Activated naive CD4-positive, alpha-beta T cell treated with anti-CD3 and anti-CD28 coated beads for 36 hours (primary cell): ENCODE results near the gene PRKRA. TPM values are rescaled to one million over a fixed set of nuclear protein-coding genes. Genes with fewer than 3 reads are reported as not detected.
A peak's percentile ranks its signal among the peaks of the same experiment; 100 is the strongest.
"Not testable (repeated sequence)": the region's sequence is repeated elsewhere in the genome, so short reads cannot be mapped to it uniquely, and the experiment has no call there.

Source experiments
- CTCF ChIA-PET: fragments of 350-600 bp; sonication (Branson Sonifier 250); formaldehyde crosslinking; loops from one replicate; lab custom pipeline; 2021; ENCODE audit warnings: antibody characterized with exemption; lab: Charles Lee
- DNase-seq: peaks from one replicate; pipeline ENCODE4 v3.0.0-alpha.2; 2020
- H3K27ac Mint-ChIP-seq: one replicate; pipeline ENCODE4 v1.8.0; 2021; ENCODE audit warnings: mild to moderate bottlenecking, mixed read lengths
- H3K27me3 Mint-ChIP-seq: one replicate; pipeline ENCODE4 v1.8.0; 2021; ENCODE audit warnings: low read depth, mixed read lengths
- H3K36me3 Mint-ChIP-seq: one replicate; pipeline ENCODE4 v1.8.0; 2021; ENCODE audit warnings: low read depth, mixed read lengths
- H3K4me1 Mint-ChIP-seq: one replicate; pipeline ENCODE4 v1.8.0; 2021; ENCODE audit warnings: low read depth, mixed read lengths
- H3K4me3 Mint-ChIP-seq: one replicate; pipeline ENCODE4 v1.8.0; 2021; ENCODE audit warnings: mild to moderate bottlenecking, moderate library complexity, mixed read lengths
- H3K9me3 Mint-ChIP-seq: one replicate; pipeline ENCODE4 v1.8.0; 2021; ENCODE audit warnings: mixed read lengths
- intact Hi-C: fragments of 100-400 bp; cut with micrococcal nuclease; formaldehyde crosslinking; loops from one replicate; pipeline ENCODE4 v1.15.1; 2023
- total RNA-seq, 2 experiments: library from RNA; stranded (reverse); gene quantifications; one replicate each; pipeline ENCODE4 v1.2.3, GENCODE V29; 2021

The PRKRA gene
- total RNA-seq, 2 experiments from 2014 or later = 78.2 to 82.9 TPM

GRCh38 chr2:178479275-178479616 is 28.3 kb upstream of the PRKRA start:
- CTCF ChIA-PET = interaction anchor here (1.4 kb wide), 1 partner anchor 44 kb away, joined by 3 read pairs; no protein-coding TSS in a partner anchor

DNA sequence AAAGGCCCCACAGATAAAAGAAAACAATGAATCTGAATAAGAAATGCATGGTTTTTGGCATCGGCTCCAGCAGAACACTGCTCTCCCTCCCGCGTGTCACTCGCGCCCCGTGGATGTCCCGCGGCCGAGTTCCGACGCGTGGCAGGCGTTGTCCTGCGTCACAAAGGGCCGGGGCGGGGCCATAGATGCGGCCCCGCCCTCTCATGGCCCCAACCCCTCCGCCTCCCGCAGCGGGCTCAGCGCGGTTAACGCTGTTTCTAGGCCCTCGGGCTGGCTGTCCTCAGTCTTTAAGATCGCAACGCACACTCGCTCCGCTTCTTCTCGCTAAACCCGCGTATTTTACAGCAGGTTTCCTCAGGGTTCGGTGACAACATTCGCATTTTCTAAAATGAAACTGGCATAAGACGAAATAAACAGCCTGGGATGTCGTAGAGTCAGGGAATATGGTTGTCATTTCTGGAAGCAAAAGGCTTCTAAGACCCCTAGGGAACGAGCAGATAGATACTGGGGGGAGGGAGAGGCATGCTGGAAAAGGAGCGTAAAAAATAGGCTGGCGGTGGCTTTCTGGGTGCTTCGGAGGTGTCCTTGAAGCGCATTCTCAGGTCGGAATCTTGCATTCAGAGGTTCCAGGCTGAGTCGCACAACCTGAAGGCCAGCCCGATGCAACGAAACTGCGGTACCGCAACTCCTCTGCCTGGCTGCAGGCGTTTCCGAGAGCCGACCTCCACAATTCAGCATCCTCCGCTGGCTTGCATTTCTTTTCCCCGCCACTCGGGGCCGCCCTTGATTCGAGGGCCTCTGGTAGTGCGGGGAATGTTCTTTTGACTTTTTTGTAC is 27.7 kb upstream of the PRKRA start, which contains the start of gene FKBP7:
TSS of gene FKBP7 (minus strand) at position 162 of the 836 bp plus-strand sequence. CDS start at position 61, 101 bp downstream.
- peaks cover 5% of the 10 kb centered on the region for H3K36me3 Mint-ChIP-seq
- H3K9me3 Mint-ChIP-seq = no peaks in the 10 kb centered on the region
- H3K4me3 Mint-ChIP-seq = peak within 1 kb of the TSS; percentile 96
- CTCF ChIA-PET = no interaction called here
- H3K27me3 Mint-ChIP-seq = no peaks in the 10 kb centered on the region
- H3K4me1 Mint-ChIP-seq = peaks cover 41% of the 10 kb centered on the region
- intact Hi-C loops = loop anchor here (1.0 to 10.0 kb wide), 11 partner anchors 28 to 1526 kb away; partner anchors contain the start of gene CWC22
- DNase-seq = peak; percentile 81
- peak within 1 kb of the TSS; percentile 95 for H3K27ac Mint-ChIP-seq

More at GRCh38 chr2:178479275-178479616, 28.3 kb upstream of the PRKRA start:
- intact Hi-C loops = loop anchor here (1.0 to 10.0 kb wide), 7 partner anchors 44 to 1526 kb away; partner anchors contain the start of gene CWC22
- Mint-ChIP-seq H3K9me3 (no peaks in the 10 kb centered on the region), H3K4me1 (peaks cover 41% of the 10 kb centered on the region), H3K27me3 (no peaks in the 10 kb centered on the region), H3K36me3 (peaks cover 5% of the 10 kb centered on the region), H3K27ac (peak overlapping the region; percentile 95), H3K4me3 (peak overlapping the region; percentile 96)
- no peak for DNase-seq

GRCh38 chr2:178478130-178478438 is 27.1 kb upstream of the PRKRA start:
- DNase-seq = peak; percentile 31
- intact Hi-C loops = loop anchor here (1.0 to 10.0 kb wide), 10 partner anchors 28 to 1527 kb away; partner anchors contain the start of gene CWC22
- Mint-ChIP-seq H3K27me3 (no peaks in the 10 kb centered on the region), H3K36me3 (peaks cover 5% of the 10 kb centered on the region), H3K9me3 (no peaks in the 10 kb centered on the region), H3K27ac (peak overlapping the region; percentile 95), H3K4me3 (peak overlapping the region; percentile 96), H3K4me1 (peaks cover 41% of the 10 kb centered on the region)
- CTCF ChIA-PET = no interaction called here

DNA sequence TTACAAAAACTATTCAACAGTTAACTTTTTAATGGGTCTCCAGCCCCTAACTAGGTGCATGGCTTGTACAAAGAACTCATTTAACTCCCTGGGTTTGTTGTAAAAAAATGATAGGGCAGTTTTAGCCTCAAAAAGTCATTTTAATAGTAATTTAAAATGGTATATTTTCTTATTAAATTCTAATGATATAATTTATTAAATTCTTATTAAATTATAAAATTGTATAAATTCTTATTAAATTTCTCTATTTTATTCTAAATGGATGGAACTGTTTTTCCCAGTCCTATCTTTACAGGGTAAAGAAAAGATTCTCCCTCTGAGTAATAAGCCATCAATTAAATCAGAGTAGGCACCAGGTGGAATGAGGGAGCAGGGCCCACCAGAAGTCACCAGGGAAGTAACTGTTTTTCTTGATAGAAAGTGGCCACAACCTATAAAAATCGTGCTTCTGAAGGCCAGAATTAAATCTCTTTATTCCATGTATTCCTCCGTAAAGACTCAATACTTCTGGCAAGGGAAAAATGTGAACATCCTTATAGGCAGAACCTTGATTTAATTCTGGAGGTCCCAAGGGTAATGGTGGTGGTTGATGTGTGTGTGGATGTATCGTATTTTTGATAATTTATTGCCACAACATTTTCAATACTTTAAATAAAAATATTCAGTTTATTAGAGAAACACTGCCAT is 26.6 kb upstream of the PRKRA start:
- intact Hi-C loops = loop anchor here (1.0 to 10.0 kb wide), 10 partner anchors 27 to 1527 kb away; partner anchors contain the start of gene CWC22
- no peak for DNase-seq
- Mint-ChIP-seq H3K27me3 (no peaks in the 10 kb centered on the region), H3K4me1 (peaks cover 36% of the 10 kb centered on the region), H3K36me3 (peaks cover 5% of the 10 kb centered on the region), H3K9me3 (no peaks in the 10 kb centered on the region), H3K4me3 (peak overlapping the region; percentile 96), H3K27ac (no peak overlapping the region)
- CTCF ChIA-PET = no interaction called here

DNA sequence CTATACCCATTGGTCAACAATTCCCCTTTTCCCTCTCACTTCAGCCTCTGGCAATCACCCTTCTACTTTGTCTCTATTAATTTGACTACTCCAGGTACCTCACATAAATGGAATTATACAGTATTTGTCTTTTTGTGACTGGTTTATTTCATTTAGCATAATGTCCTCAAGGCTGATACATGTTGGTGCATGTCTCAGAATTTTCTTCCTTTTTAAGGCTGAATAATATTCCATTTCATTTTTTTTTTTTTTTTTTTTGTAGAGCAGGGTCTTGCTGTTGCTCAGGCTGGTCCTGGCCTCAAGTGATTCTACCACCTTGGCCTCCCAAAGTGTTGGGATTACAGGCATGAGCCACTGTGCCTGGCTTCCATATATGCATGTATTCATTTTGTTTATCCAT is 25.5 kb upstream of the PRKRA start:
- H3K9me3 Mint-ChIP-seq = no peaks in the 10 kb centered on the region
- CTCF ChIA-PET = interaction anchor here (0.8 kb wide), 1 partner anchor 13 kb away, joined by 3 read pairs; no protein-coding TSS in a partner anchor
- H3K27me3 Mint-ChIP-seq = no peaks in the 10 kb centered on the region
- H3K4me1 Mint-ChIP-seq = peaks cover 25% of the 10 kb centered on the region
- no peak for DNase-seq
- no peak overlapping the region for H3K27ac Mint-ChIP-seq
- peaks cover 5% of the 10 kb centered on the region for H3K36me3 Mint-ChIP-seq
- intact Hi-C loops = loop anchor here (10.0 kb wide), 1 partner anchor 1528 kb away; the partner anchor contains the start of gene CWC22
- no peak overlapping the region for H3K4me3 Mint-ChIP-seq

DNA sequence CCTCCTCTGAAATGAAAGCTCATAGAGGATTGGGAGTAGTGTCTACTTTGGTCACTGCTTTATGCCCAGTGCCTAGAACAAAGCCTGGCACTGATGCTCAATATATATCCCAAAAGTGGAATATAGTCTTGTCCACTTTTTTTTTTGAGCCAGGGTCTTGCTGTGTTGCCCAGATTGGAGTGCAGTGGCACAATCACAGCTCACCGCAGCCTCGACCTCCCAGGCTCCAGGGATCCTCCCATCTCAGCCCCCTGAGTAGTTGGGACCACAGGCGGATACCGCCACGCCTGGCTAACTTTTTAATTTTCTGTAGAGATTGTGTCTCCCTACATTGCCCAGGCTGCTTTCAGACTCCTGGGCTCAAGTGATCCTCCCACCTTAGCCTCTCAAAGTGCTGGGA is 23.6 kb upstream of the PRKRA start:
- CTCF ChIA-PET = interaction anchor here (0.7 to 1.6 kb wide), 2 partner anchors 20 to 55 kb away, joined by 3 read pairs; no protein-coding TSS in a partner anchor
- H3K4me1 Mint-ChIP-seq = peaks cover 19% of the 10 kb centered on the region
- H3K27ac Mint-ChIP-seq = no peak overlapping the region
- no peaks in the 10 kb centered on the region for H3K27me3 Mint-ChIP-seq
- H3K4me3 Mint-ChIP-seq = no peak overlapping the region
- no peaks in the 10 kb centered on the region for H3K9me3 Mint-ChIP-seq
- H3K36me3 Mint-ChIP-seq = peaks cover 5% of the 10 kb centered on the region
- DNase-seq = no peak
- intact Hi-C loops = loop anchor here (10.0 kb wide), 1 partner anchor 1530 kb away; the partner anchor contains the start of gene CWC22

DNA sequence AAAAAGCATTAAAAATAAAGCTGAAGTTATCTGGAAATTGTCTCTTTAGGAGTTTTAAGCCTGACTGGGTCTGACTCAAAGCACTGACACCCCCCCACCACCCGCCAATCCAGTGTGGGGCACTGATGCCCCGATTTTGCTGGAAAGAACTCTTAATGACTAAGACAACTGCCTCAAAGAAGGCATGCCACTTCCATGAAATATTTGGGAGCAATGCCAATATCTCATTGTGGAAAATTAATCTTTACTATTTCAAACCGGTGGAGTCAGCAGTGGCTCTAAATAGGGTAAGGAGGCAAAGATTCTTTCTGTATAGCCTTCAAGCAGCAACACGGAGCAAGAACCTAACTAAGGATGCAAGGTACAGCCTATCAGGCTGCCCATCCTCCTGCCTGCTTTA is 23.0 kb upstream of the PRKRA start:
- Mint-ChIP-seq H3K27ac (no peak overlapping the region), H3K36me3 (peaks cover 5% of the 10 kb centered on the region), H3K4me3 (no peak overlapping the region), H3K9me3 (no peaks in the 10 kb centered on the region), H3K27me3 (no peaks in the 10 kb centered on the region), H3K4me1 (peaks cover 13% of the 10 kb centered on the region)
- CTCF ChIA-PET = interaction anchor here (0.7 to 1.6 kb wide), 2 partner anchors 20 to 54 kb away, joined by 3 read pairs; no protein-coding TSS in a partner anchor
- intact Hi-C loops = loop anchor here (10.0 kb wide), 1 partner anchor 1531 kb away; the partner anchor contains the start of gene CWC22
- DNase-seq = no peak

DNA sequence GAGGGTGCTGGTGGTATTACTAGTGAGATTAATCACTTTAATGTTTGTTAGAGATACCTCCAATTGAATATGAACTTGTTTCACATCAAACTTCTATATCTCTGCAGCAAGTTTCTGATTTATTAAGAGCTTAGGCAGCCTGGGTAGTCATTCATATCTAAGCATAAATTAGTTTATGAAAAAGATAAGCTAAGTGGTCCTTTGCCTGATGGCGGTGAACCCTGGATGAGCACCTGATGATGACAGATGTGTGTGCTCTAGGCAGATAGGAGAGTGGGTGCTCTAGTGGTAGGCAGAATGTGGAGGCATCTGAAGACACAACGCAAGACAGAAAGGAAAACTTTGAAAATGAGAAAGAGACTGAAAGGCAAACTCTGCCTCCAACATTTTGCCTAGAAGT is 22.4 kb upstream of the PRKRA start:
- Mint-ChIP-seq H3K9me3 (no peaks in the 10 kb centered on the region), H3K4me1 (peaks cover 13% of the 10 kb centered on the region), H3K27me3 (no peaks in the 10 kb centered on the region), H3K36me3 (peaks cover 3% of the 10 kb centered on the region), H3K27ac (no peak overlapping the region), H3K4me3 (no peak overlapping the region)
- intact Hi-C loops = loop anchor here (10.0 kb wide), 1 partner anchor 1531 kb away; the partner anchor contains the start of gene CWC22
- no peak for DNase-seq
- CTCF ChIA-PET = no interaction called here

- CTCF ChIA-PET, H3K27ac Mint-ChIP-seq, H3K9me3 Mint-ChIP-seq, H3K4me3 Mint-ChIP-seq, H3K4me1 Mint-ChIP-seq, DNase-seq, H3K36me3 Mint-ChIP-seq, H3K27me3 Mint-ChIP-seq: not testable (repeated sequence)
- intact Hi-C loops = loop anchor here (10.0 kb wide), 1 partner anchor 1533 kb away; the partner anchor contains the start of gene CWC22
Observed at GRCh38 chr2:178471313-178471712, 20.3 kb upstream of the PRKRA start.

GRCh38 chr2:178469219-178469849 is 18.4 kb upstream of the PRKRA start:
- Mint-ChIP-seq H3K9me3 (no peaks in the 10 kb centered on the region), H3K4me3 (no peak overlapping the region), H3K27me3 (no peaks in the 10 kb centered on the region), H3K4me1 (no peaks in the 10 kb centered on the region), H3K36me3 (peaks cover 8% of the 10 kb centered on the region), H3K27ac (no peak overlapping the region)
- no peak for DNase-seq
- CTCF ChIA-PET = no interaction called here
- intact Hi-C loops = no loop called here

DNA sequence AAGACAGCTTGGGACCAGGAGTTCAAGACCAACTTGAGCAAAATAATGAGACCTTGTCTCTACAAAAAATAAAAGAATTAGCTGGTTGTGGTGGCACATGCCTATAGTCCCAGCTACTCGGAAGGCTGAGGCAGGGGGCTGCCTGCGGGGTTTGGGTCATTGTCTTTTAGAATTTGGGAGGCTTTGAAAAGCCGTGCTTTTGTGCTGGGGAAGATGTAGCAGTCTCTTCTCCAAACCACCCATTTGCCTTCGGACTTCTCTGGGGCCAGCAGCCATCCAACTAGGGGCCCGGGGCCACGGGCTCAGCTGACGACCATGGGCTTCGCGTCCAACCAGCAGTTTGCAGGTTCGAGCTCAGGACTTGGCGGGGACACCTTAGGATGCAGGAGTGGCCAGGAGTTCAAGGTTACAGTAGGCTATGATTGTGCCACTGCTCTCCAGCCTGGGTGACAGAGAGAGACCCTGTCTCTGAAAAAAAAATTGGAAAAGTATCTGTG is 6.5 kb upstream of the PRKRA start:
- intact Hi-C loops = loop anchor here (10.0 kb wide), 1 partner anchor 263 kb away; the partner anchor contains the start of gene OSBPL6
- Mint-ChIP-seq H3K27me3 (no peaks in the 10 kb centered on the region), H3K4me3 (no peak overlapping the region)

More for the DNA sequence above, 6.5 kb upstream of the PRKRA start:
- no peak overlapping the region for H3K27ac Mint-ChIP-seq
- H3K36me3 Mint-ChIP-seq = no peaks in the 10 kb centered on the region
- peaks cover under 1% of the 10 kb centered on the region for H3K4me1 Mint-ChIP-seq
- CTCF ChIA-PET = no interaction called here
- no peak for DNase-seq
- H3K9me3 Mint-ChIP-seq = no peaks in the 10 kb centered on the region
